ENCODE measurements around the gene SLC39A11. TPM values are rescaled to one million over a fixed set of nuclear protein-coding genes. Genes with fewer than 3 reads are reported as not detected.
"Not testable (repeated sequence)": the region's sequence is repeated elsewhere in the genome, so short reads cannot be mapped to it uniquely, and the experiment has no call there.

The SLC39A11 gene
- total RNA-seq, 2 donors from 2014 or later: 27.8 to 39.6 TPM

DNA sequence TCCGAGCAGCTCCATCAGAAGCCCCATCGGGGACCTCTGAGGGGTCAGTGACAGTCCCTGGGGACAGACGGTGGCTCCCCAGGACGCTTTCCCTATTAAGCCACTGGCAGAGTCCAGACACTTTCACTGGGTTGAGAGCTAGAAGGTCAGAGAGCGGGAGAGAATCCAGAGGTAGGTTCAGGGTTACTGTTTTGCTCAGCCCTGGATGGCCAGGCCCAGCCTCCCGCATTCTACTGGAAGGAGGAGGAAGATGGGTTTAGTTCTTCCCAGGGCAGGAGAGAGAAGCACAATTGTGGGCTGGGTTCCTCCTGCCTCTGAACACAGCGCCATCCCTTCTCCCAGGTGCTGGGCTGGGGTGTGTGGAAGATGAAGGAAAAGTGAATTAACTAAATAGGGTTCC is 452.8 kb downstream of the SLC39A11 start:
- Histone ChIP-seq H3K27me3 (no peaks in the 10 kb centered on the region), H3K9me3 (no peaks in the 10 kb centered on the region), H3K4me1 (peaks cover 9% of the 10 kb centered on the region), H3K27ac (no peak overlapping the region), H3K4me3 (no peak overlapping the region), H3K36me3 (replicated peaks in 1 of 2; ENCODE audit: insufficient read depth in 1 of 2, low read depth in 2 of 2) (no peaks in the 10 kb centered on the region)
- intact Hi-C loops (cut with DNase I): no loop called here
- WGBS, 2 donors: 84 to 91% methylated on average over 7 of the region's 7 CpGs
- TF ChIP-seq, protein P1, sequence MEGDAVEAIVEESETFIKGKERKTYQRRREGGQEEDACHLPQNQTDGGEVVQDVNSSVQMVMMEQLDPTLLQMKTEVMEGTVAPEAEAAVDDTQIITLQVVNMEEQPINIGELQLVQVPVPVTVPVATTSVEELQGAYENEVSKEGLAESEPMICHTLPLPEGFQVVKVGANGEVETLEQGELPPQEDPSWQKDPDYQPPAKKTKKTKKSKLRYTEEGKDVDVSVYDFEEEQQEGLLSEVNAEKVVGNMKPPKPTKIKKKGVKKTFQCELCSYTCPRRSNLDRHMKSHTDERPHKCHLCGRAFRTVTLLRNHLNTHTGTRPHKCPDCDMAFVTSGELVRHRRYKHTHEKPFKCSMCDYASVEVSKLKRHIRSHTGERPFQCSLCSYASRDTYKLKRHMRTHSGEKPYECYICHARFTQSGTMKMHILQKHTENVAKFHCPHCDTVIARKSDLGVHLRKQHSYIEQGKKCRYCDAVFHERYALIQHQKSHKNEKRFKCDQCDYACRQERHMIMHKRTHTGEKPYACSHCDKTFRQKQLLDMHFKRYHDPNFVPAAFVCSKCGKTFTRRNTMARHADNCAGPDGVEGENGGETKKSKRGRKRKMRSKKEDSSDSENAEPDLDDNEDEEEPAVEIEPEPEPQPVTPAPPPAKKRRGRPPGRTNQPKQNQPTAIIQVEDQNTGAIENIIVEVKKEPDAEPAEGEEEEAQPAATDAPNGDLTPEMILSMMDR (IDR thresholded peaks at IDR 0.05): no peak
- no peak for TF ChIP-seq POLR2A (IDR thresholded peaks at IDR 0.05)
- ATAC-seq: no peak
- no peak for DNase-seq

- H3K4me3 ChIP-seq; H3K4me1 ChIP-seq; H3K36me3 ChIP-seq (replicated peaks in 1 of 2; ENCODE audit: insufficient read depth in 1 of 2, low read depth in 2 of 2); H3K27me3 ChIP-seq; H3K9me3 ChIP-seq; DNase-seq; ATAC-seq; intact Hi-C loops (cut with DNase I); H3K27ac ChIP-seq: not testable (repeated sequence)
- WGBS, 2 donors: 91 to 96% methylated on average over 3 of the region's 3 CpGs
Observed at GRCh38 chr17:72638932-72639331, 453.6 kb downstream of the SLC39A11 start.

DNA sequence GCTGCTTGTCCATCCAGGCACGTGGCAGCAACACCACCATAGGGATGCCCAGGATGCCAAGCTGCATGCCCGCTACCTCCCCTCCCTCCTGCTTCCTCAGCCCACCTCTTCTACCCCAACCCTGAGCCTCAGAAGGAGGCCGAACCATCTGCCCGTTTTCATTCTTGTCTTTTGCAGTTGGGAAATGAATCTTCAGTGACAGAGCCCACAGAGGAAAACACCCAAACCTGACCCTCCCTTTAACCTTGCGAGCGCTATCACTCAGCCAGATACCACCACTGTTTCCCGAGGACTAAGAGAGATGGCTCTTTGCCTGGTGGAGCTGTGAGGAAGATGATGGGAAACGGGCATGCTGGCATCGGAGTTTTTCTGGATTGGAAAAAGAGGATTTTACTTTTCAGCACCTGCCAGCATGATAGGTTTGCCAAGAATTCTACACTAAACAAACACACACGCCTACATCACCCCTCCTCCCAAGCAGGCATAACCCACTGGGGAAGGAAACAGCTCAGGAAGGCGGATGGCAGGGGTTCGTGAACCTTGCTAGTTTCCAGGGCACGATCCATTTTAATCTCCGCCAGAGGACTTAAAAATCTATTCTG is 457.4 kb downstream of the SLC39A11 start:
- WGBS, 2 donors: 34 to 48% methylated on average over 14 of the region's 14 CpGs
- no peak for ATAC-seq
- intact Hi-C loops (cut with DNase I): no loop called here
- no peak for DNase-seq
- no peaks in the 10 kb centered on the region for H3K9me3 ChIP-seq
- H3K36me3 ChIP-seq (replicated peaks in 1 of 2; ENCODE audit: insufficient read depth in 1 of 2, low read depth in 2 of 2): no peaks in the 10 kb centered on the region
- H3K4me1 ChIP-seq: no peaks in the 10 kb centered on the region
- H3K27me3 ChIP-seq: no peaks in the 10 kb centered on the region
- no peak overlapping the region for H3K4me3 ChIP-seq
- no peak for TF ChIP-seq POLR2A (IDR thresholded peaks at IDR 0.05)
- TF ChIP-seq, protein P1 (IDR thresholded peaks at IDR 0.05): no peak
- no peak overlapping the region for H3K27ac ChIP-seq

GRCh38 chr17:72634621-72635020 is 457.9 kb downstream of the SLC39A11 start:
- no peaks in the 10 kb centered on the region for H3K27me3 ChIP-seq
- ATAC-seq (no peak), DNase-seq (no peak)
- H3K9me3 ChIP-seq: no peaks in the 10 kb centered on the region
- no peak overlapping the region for H3K27ac ChIP-seq
- TF ChIP-seq POLR2A (IDR thresholded peaks at IDR 0.05): no peak
- TF ChIP-seq, protein P1 (IDR thresholded peaks at IDR 0.05): no peak
- no peaks in the 10 kb centered on the region for H3K36me3 ChIP-seq (replicated peaks in 1 of 2; ENCODE audit: insufficient read depth in 1 of 2, low read depth in 2 of 2)
- H3K4me3 ChIP-seq: no peak overlapping the region
- WGBS, 2 donors: 75 to 78% methylated on average over 7 of the region's 7 CpGs
- H3K4me1 ChIP-seq: no peaks in the 10 kb centered on the region
- intact Hi-C loops (cut with DNase I): no loop called here

GRCh38 chr17:72631949-72632684 is 460.4 kb downstream of the SLC39A11 start:
- peak in 2 of 4 donors; percentile 19 for DNase-seq
- Histone ChIP-seq H3K27ac (no peak overlapping the region), H3K36me3 (replicated peaks in 1 of 2; ENCODE audit: insufficient read depth in 1 of 2, low read depth in 2 of 2) (no peaks in the 10 kb centered on the region), H3K9me3 (no peaks in the 10 kb centered on the region), H3K27me3 (no peaks in the 10 kb centered on the region), H3K4me1 (no peaks in the 10 kb centered on the region), H3K4me3 (no peak overlapping the region)
- 65 to 69% methylated on average over 12 to 22 of the region's 22 CpGs for WGBS, 2 donors
- no peak for ATAC-seq
- TF ChIP-seq, protein P1 (IDR thresholded peaks at IDR 0.05): no peak
- TF ChIP-seq POLR2A (IDR thresholded peaks at IDR 0.05): no peak
- intact Hi-C loops (cut with DNase I): no loop called here

All from body of pancreas (tissue), 4 donors.